Liver (tissue), 9 donors: ENCODE results near the gene FRMD5. TPM values are rescaled to one million over a fixed set of nuclear protein-coding genes. Genes with fewer than 3 reads are reported as not detected.

Source experiments
- DNase-seq: peaks from one replicate; pipeline ENCODE4 v3.0.0-alpha.2; 2017; ENCODE audit warnings: low spot score
- H3K27ac ChIP-seq, 2 donors: one replicate each; pipeline ENCODE4 v1.7.0; 2013; ENCODE audit warnings: inconsistent platforms in 2 of 2, low read length in 2 of 2, control low read depth in 1 of 2, low read depth in 1 of 2, mild to moderate bottlenecking in 1 of 2
- H3K27me3 ChIP-seq, 4 donors: one replicate each; pipeline versions ENCODE4 v1.6.1 to v1.7.0; 2013; ENCODE audit warnings: low read length in 3 of 4, inconsistent platforms in 1 of 4, mild to moderate bottlenecking in 1 of 4, moderate library complexity in 1 of 4; ENCODE audit not compliant: control insufficient read depth in 4 of 4, insufficient read depth in 4 of 4
- H3K36me3 ChIP-seq, 4 donors: one replicate each; pipeline versions ENCODE4 v1.6.1 to v1.7.0; 2013; ENCODE audit warnings: low read length in 3 of 4, mild to moderate bottlenecking in 3 of 4, low read depth in 1 of 4, moderate library complexity in 1 of 4; ENCODE audit not compliant: control insufficient read depth in 4 of 4, insufficient read depth in 3 of 4
- H3K4me1 ChIP-seq, 4 donors: one replicate each; pipeline versions ENCODE4 v1.6.1 to v1.7.0; 2013; ENCODE audit warnings: low read length in 3 of 4, mild to moderate bottlenecking in 3 of 4, moderate library complexity in 1 of 4; ENCODE audit not compliant: control insufficient read depth in 4 of 4, insufficient read depth in 4 of 4
- H3K4me3 ChIP-seq, 3 donors: one replicate each; pipeline versions ENCODE4 v1.6.1 to v1.7.0; 2013; ENCODE audit warnings: low read length in 3 of 3, control low read depth in 1 of 3, low read depth in 1 of 3, mild to moderate bottlenecking in 1 of 3
- H3K9ac ChIP-seq, 2 donors: one replicate each; pipeline ENCODE4 v1.7.0; 2013; ENCODE audit warnings: low read length in 2 of 2, mild to moderate bottlenecking in 2 of 2, moderate library complexity in 2 of 2, control low read depth in 1 of 2, low read depth in 1 of 2
- H3K9me3 ChIP-seq, 4 donors: one replicate each; pipeline versions ENCODE4 v1.6.1 to v1.7.0; 2013; ENCODE audit warnings: low read length in 3 of 4; ENCODE audit not compliant: control insufficient read depth in 4 of 4
- EGR1 ChIP-seq, 2 donors: IDR thresholded peaks; 2 replicates each; pipeline ENCODE4 v1.6.1; 2016 to 2018; ENCODE audit warnings: antibody characterized with exemption in 2 of 2, low read depth in 2 of 2
- FOXA1 ChIP-seq: IDR thresholded peaks from 2 replicates; pipeline ENCODE4 v1.6.1; 2016; ENCODE audit warnings: antibody characterized with exemption
- FOXA2 ChIP-seq: IDR thresholded peaks from 2 replicates; pipeline ENCODE4 v1.6.1; 2016; ENCODE audit warnings: antibody characterized with exemption
- GABPA ChIP-seq, 2 donors: IDR thresholded peaks in 1 of 2; conservative IDR thresholded peaks in 1 of 2; 2 replicates each; pipeline ENCODE4 v1.6.1; 2016; ENCODE audit warnings: antibody characterized with exemption in 2 of 2, mild to moderate bottlenecking in 1 of 2, moderate library complexity in 1 of 2
- HNF4A ChIP-seq, 2 donors: conservative IDR thresholded peaks; 2 replicates each; pipeline ENCODE4 v1.6.1; 2016; ENCODE audit warnings: antibody characterized with exemption in 2 of 2, mild to moderate bottlenecking in 2 of 2
- HNF4G ChIP-seq: IDR thresholded peaks from 2 replicates; pipeline ENCODE4 v1.6.1; 2016; ENCODE audit warnings: antibody characterized with exemption
- NR2F2 ChIP-seq: IDR thresholded peaks from 2 replicates; pipeline ENCODE4 v1.6.1; 2016; ENCODE audit warnings: antibody characterized with exemption
- RAD21 ChIP-seq, 2 donors: IDR thresholded peaks; 2 replicates each; pipeline ENCODE4 v1.6.1; 2016; ENCODE audit warnings: antibody characterized with exemption in 2 of 2, mild to moderate bottlenecking in 2 of 2
- RXRA ChIP-seq, 2 donors: IDR thresholded peaks; 2 replicates each; pipeline ENCODE4 v1.6.1; 2017 to 2018; ENCODE audit warnings: antibody characterized with exemption in 2 of 2, mild to moderate bottlenecking in 1 of 2
- SP1 ChIP-seq: IDR thresholded peaks from 2 replicates; pipeline ENCODE4 v1.6.1; 2018; ENCODE audit warnings: antibody characterized with exemption, mild to moderate bottlenecking
- TAF1 ChIP-seq: conservative IDR thresholded peaks from 2 replicates; pipeline ENCODE4 v1.6.1; 2016; ENCODE audit warnings: antibody characterized with exemption, mild to moderate bottlenecking
- YY1 ChIP-seq: IDR thresholded peaks from 2 replicates; pipeline ENCODE4 v1.6.1; 2016; ENCODE audit warnings: antibody characterized with exemption, mild to moderate bottlenecking
- WGBS: extraction: QIAGEN DNeasy Blood & Tissue Kit; methylation state at CpG from one replicate; pipeline ENCODE4 v1.1.7; 2013; 5-methylcytosine and 5-hydroxymethylcytosine counted together
- polyA plus RNA-seq, 2 donors: library from polyadenylated mRNA; stranded (reverse) in 1 of 2; unstranded in 1 of 2; fragments of 200-250 nt in 1 of 2; fragments of >200 nt in 1 of 2; fragmentation: Nextera tagmentation in 1 of 2; extraction: Ambion mirVana in 1 of 2; gene quantifications; one replicate each; pipeline versions ENCODE4 v1.2.1 to v1.2.3, GENCODE V29; 2013 to 2015
- total RNA-seq, 2 donors: library from RNA; depleted of rRNA; stranded (reverse); fragments of >200 nt; gene quantifications; one replicate each; pipeline ENCODE4 v1.2.3, GENCODE V29; 2014
- TF ChIP-seq, protein P1 (sequence below): IDR thresholded peaks from 2 replicates; pipeline ENCODE4 v1.6.1; 2016; ENCODE audit warnings: antibody characterized with exemption, mild to moderate bottlenecking
- TF ChIP-seq, protein P2 (sequence below): IDR thresholded peaks from 2 replicates; pipeline ENCODE4 v1.6.1; 2016; ENCODE audit warnings: antibody characterized with exemption
- TF ChIP-seq, protein P3 (sequence below): IDR thresholded peaks from 2 replicates; pipeline ENCODE4 v1.6.1; 2016; ENCODE audit warnings: antibody characterized with exemption
- TF ChIP-seq, protein P4 (sequence below): fragments of 150-350 bp; IDR thresholded peaks from 2 replicates; pipeline ENCODE4 v1.5.1; 2017; ENCODE audit warnings: improper control_type of control experiment, low read depth, low read length; ENCODE audit not compliant: missing input control
- TF ChIP-seq, protein P5 (sequence below): IDR thresholded peaks from 2 replicates; pipeline ENCODE4 v1.6.1; 2016; ENCODE audit warnings: antibody characterized with exemption
- donor health status: healthy.
- donor health status: healthy.
- donor health status: healthy.
- donor health status: healthy.
- donor health status: healthy.

FRMD5 gene
- total and polyA plus RNA-seq, 4 donors: 0.01 to 0.25 TPM; not detected in 2

DNA sequence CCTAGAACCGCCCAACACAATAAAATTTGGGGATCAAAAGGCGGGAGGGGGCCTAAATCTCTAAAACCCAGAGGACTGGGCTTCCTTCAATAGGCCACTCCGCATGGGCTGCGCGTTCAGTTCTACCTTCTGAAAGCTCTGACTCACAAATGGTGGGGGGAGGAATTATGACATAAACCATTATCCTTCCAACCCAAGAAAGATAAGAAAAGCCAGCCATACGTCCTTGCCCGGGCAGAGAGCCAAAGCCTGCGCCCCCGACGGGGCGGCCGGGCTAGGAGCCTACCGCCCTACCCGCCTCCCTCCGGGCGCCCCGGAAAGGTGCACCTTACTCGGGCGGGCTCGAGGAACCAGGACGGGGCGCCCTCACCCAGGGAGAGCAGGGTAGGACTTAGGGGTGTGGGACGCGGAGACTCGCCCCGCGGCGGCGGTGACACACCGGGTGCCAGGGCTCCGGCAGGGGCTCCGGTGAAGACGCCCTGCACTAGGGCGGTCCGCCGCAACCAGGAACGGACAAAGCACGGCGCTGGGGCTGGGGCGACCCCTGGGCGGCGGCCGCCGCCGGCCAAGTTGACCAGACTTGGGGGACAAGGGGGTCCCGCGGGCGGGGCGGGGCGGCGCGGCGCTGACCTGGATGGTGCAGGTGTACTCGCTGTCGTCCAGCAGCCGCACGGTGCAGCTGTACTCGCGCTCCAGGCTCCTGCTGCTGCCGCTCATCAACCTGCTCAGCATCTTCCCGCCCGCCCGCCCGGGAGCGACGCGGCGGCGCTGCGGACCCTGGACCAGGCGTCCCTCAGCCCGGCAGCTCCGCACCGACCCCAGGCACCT, 534 bp downstream of the FRMD5 start:
- Histone ChIP-seq H3K27me3 (peaks cover 0 to 15% (median 11%) of the 10 kb centered on the region in 4 donors), H3K27ac (no peak overlapping the region), H3K9ac (no peak overlapping the region), H3K9me3 (no peaks in the 10 kb centered on the region), H3K4me3 (peak overlapping the region in 1 of 3 donors; percentile 43), H3K36me3 (no peaks in the 10 kb centered on the region), H3K4me1 (peaks cover 0 to 15% (median 7%) of the 10 kb centered on the region in 4 donors)
- DNase-seq: no peak
- 5% methylated on average over 74 of the region's 74 CpGs for WGBS
- no peak for TF ChIP-seq GABPA (IDR thresholded peaks at IDR 0.05 in 1 of 2, conservative IDR thresholded peaks at IDR 0.05 in 1 of 2)
- TF ChIP-seq, protein P1, sequence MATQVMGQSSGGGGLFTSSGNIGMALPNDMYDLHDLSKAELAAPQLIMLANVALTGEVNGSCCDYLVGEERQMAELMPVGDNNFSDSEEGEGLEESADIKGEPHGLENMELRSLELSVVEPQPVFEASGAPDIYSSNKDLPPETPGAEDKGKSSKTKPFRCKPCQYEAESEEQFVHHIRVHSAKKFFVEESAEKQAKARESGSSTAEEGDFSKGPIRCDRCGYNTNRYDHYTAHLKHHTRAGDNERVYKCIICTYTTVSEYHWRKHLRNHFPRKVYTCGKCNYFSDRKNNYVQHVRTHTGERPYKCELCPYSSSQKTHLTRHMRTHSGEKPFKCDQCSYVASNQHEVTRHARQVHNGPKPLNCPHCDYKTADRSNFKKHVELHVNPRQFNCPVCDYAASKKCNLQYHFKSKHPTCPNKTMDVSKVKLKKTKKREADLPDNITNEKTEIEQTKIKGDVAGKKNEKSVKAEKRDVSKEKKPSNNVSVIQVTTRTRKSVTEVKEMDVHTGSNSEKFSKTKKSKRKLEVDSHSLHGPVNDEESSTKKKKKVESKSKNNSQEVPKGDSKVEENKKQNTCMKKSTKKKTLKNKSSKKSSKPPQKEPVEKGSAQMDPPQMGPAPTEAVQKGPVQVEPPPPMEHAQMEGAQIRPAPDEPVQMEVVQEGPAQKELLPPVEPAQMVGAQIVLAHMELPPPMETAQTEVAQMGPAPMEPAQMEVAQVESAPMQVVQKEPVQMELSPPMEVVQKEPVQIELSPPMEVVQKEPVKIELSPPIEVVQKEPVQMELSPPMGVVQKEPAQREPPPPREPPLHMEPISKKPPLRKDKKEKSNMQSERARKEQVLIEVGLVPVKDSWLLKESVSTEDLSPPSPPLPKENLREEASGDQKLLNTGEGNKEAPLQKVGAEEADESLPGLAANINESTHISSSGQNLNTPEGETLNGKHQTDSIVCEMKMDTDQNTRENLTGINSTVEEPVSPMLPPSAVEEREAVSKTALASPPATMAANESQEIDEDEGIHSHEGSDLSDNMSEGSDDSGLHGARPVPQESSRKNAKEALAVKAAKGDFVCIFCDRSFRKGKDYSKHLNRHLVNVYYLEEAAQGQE: no peak
- no peak for TF ChIP-seq SP1
- no peak for TF ChIP-seq FOXA2
- TF ChIP-seq YY1: no peak

DNA sequence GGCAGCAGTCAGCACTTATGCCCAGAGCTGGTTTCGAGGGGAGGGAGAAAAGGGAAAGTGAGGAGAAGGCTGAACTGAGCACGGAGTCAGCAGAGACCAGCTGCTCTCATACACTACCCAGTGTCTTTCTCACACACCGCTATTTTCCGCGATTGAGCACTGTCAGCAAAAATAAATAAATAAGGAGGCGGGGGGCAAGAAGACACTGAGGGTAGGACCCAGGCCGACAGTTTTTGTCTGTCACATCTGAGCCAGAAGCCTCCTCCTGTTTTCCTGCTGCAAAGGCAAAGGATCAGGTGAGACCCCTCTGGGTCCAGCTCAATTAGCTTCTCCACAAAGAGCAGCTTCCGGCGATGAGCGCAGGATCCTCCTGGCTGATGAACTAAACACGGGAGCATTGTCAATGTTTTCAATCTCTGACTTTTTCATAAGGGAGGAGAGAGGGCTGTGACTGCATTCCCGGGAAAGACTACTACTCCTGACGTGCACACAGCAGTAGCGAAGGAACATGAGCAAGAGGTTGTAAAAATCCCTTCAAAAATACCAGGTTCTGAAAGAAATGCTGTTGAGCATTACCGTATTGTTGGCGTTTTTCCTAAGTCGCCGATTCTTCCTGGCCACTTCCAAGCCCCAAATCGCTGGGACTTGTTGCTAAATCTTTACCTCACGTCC, 1.3 kb downstream of the FRMD5 start:
- H3K9me3 ChIP-seq: no peaks in the 10 kb centered on the region
- DNase-seq: no peak
- H3K36me3 ChIP-seq: no peaks in the 10 kb centered on the region
- TF ChIP-seq RAD21 (IDR thresholded peaks at IDR 0.05): no peak
- TF ChIP-seq HNF4A (conservative IDR thresholded peaks at IDR 0.05): no peak
- TF ChIP-seq TAF1: no peak
- no peak for TF ChIP-seq NR2F2
- no peak for TF ChIP-seq EGR1 (IDR thresholded peaks at IDR 0.05; ENCODE audit: low read depth in 2 of 2)
- TF ChIP-seq, protein P2, sequence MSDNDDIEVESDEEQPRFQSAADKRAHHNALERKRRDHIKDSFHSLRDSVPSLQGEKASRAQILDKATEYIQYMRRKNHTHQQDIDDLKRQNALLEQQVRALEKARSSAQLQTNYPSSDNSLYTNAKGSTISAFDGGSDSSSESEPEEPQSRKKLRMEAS: no peak
- TF ChIP-seq RXRA (IDR thresholded peaks at IDR 0.05): no peak
- no peak for TF ChIP-seq FOXA1
- TF ChIP-seq SP1: no peak
- no peak for TF ChIP-seq GABPA (IDR thresholded peaks at IDR 0.05 in 1 of 2, conservative IDR thresholded peaks at IDR 0.05 in 1 of 2)
- H3K27me3 ChIP-seq: peaks cover 0 to 17% (median 11%) of the 10 kb centered on the region in 4 donors
- H3K4me3 ChIP-seq: peak overlapping the region in 1 of 3 donors; percentile 43
- no peak overlapping the region for H3K27ac ChIP-seq
- WGBS: 8% methylated on average over 20 of the region's 20 CpGs
- H3K9ac ChIP-seq: no peak overlapping the region
- peaks cover 0 to 15% (median 7%) of the 10 kb centered on the region in 4 donors for H3K4me1 ChIP-seq

DNA sequence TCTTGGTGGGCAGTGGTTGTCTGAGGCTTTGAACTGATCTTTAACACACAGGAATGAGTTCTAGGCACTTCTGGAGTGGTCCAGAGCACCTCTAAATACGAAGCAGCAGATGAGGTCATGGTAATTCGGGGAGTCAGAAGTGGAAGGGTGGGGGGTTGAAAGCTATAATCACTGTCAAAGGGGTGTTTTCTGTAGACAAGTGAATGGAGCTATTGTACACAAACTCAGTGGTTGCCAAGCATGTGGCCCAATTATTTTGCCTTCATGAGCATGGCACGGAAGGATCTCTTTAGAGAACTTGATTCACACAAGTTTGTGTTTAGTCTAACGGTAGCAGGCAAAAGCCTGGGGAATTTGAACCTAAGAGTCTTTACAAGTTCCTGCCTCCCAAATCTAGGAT, 6.3 kb downstream of the FRMD5 start:
- Histone ChIP-seq H3K9ac (no peak overlapping the region), H3K9me3 (no peaks in the 10 kb centered on the region), H3K36me3 (no peaks in the 10 kb centered on the region), H3K27me3 (peaks cover 0 to 16% (median 3%) of the 10 kb centered on the region in 4 donors), H3K4me1 (peaks cover 0 to 2% (median under 1%) of the 10 kb centered on the region in 4 donors), H3K27ac (no peak overlapping the region), H3K4me3 (no peak overlapping the region)
- DNase-seq: no peak
- 84% methylated on average over 4 of the region's 4 CpGs for WGBS
- TF ChIP-seq FOXA1: no peak
- TF ChIP-seq EGR1 (IDR thresholded peaks at IDR 0.05; ENCODE audit: low read depth in 2 of 2): no peak
- TF ChIP-seq, protein P3, sequence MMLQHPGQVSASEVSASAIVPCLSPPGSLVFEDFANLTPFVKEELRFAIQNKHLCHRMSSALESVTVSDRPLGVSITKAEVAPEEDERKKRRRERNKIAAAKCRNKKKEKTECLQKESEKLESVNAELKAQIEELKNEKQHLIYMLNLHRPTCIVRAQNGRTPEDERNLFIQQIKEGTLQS: no peak
- TF ChIP-seq, protein P4, sequence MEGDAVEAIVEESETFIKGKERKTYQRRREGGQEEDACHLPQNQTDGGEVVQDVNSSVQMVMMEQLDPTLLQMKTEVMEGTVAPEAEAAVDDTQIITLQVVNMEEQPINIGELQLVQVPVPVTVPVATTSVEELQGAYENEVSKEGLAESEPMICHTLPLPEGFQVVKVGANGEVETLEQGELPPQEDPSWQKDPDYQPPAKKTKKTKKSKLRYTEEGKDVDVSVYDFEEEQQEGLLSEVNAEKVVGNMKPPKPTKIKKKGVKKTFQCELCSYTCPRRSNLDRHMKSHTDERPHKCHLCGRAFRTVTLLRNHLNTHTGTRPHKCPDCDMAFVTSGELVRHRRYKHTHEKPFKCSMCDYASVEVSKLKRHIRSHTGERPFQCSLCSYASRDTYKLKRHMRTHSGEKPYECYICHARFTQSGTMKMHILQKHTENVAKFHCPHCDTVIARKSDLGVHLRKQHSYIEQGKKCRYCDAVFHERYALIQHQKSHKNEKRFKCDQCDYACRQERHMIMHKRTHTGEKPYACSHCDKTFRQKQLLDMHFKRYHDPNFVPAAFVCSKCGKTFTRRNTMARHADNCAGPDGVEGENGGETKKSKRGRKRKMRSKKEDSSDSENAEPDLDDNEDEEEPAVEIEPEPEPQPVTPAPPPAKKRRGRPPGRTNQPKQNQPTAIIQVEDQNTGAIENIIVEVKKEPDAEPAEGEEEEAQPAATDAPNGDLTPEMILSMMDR: no peak
- no peak for TF ChIP-seq HNF4G
- no peak for TF ChIP-seq GABPA (IDR thresholded peaks at IDR 0.05 in 1 of 2, conservative IDR thresholded peaks at IDR 0.05 in 1 of 2)
- TF ChIP-seq HNF4A (conservative IDR thresholded peaks at IDR 0.05): no peak
- TF ChIP-seq YY1: no peak
- TF ChIP-seq NR2F2: no peak
- TF ChIP-seq, protein P2: no peak
- TF ChIP-seq FOXA2: no peak
- no peak for TF ChIP-seq RAD21 (IDR thresholded peaks at IDR 0.05)
- TF ChIP-seq, protein P5, sequence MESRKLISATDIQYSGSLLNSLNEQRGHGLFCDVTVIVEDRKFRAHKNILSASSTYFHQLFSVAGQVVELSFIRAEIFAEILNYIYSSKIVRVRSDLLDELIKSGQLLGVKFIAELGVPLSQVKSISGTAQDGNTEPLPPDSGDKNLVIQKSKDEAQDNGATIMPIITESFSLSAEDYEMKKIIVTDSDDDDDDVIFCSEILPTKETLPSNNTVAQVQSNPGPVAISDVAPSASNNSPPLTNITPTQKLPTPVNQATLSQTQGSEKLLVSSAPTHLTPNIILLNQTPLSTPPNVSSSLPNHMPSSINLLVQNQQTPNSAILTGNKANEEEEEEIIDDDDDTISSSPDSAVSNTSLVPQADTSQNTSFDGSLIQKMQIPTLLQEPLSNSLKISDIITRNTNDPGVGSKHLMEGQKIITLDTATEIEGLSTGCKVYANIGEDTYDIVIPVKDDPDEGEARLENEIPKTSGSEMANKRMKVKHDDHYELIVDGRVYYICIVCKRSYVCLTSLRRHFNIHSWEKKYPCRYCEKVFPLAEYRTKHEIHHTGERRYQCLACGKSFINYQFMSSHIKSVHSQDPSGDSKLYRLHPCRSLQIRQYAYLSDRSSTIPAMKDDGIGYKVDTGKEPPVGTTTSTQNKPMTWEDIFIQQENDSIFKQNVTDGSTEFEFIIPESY: no peak
